ENCODE data around the gene PLEKHA7. TPM values are rescaled to one million over a fixed set of nuclear protein-coding genes. Genes with fewer than 3 reads are reported as not detected.

The PLEKHA7 gene
- polyA plus RNA-seq, 1 of the 3 experiments (the other 2 are of a cell fraction), result 0.12 TPM

DNA sequence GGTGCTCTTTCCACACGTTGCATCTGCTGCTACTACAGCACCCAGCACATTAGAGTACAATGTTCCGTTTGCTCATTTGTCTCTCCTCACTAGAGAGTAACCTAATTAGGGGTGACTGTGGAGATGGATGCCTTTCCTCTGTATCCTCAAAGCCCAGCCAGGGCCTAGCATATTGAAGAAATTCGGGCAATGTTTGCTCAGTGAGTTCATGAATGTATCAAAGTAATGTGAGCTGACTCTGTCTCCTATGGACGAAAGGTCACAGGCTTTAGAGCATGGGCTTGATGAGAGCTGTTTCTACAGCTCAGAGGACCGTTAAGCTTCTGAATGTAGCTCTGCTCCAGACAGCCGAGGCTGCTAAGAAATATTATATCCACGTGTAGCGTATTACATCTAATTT lies 208.3 kb downstream of the PLEKHA7 start:
- no peaks in the 10 kb centered on the region for H3K9me2 ChIP-seq
- H4K20me1 ChIP-seq (ENCODE audit: insufficient read depth), result no peaks in the 10 kb centered on the region
- H3K79me2 ChIP-seq (ENCODE audit: insufficient read depth), result no peaks in the 10 kb centered on the region
- no peaks in the 10 kb centered on the region for H3F3A ChIP-seq (replicated peaks; ENCODE audit: insufficient read depth)
- H3K4me3 ChIP-seq (ENCODE audit: low read depth in 2 of 2, low read length in 1 of 2), result no peak overlapping the region
- no peaks in the 10 kb centered on the region for H3K27me3 ChIP-seq (ENCODE audit: insufficient read depth)
- no peak overlapping the region for H3K9ac ChIP-seq
- no peak overlapping the region for H3K27ac ChIP-seq (ENCODE audit: low read depth in 2 of 2, low read length in 1 of 2)
- H3K4me2 ChIP-seq, result no peak overlapping the region
- CTCF ChIA-PET, result interaction anchor here (1.3 to 8.8 kb wide), 4 partner anchors 15 to 21 kb away, joined by 3 to 80 read pairs (median 6); no protein-coding TSS in a partner anchor
- H3K36me3 ChIP-seq (replicated peaks in 1 of 2; ENCODE audit: control insufficient read depth in 1 of 2, insufficient read depth in 2 of 2, low read length in 1 of 2), result no peaks in the 10 kb centered on the region
- POLR2A ChIA-PET, result no interaction called here
- no peak overlapping the region for H2AFZ ChIP-seq (ENCODE audit: low read depth)
- DNase-seq, result peak; percentile 36
- TF ChIP-seq PBX3 (IDR thresholded peaks at IDR 0.05) (peak; percentile 27; the same call in 1 of the 2 replicates), MXI1 (IDR thresholded peaks at IDR 0.05; ENCODE audit: low read depth, low read length) (no peak), MEF2A (IDR thresholded peaks at IDR 0.05; ENCODE audit: borderline replicate concordance, low read depth) (no peak)
- peaks cover 8 to 19% of the 10 kb centered on the region in 2 experiments; a peak in 1 of 4 replicates for H3K4me1 ChIP-seq (ENCODE audit: control insufficient read depth in 1 of 2, insufficient read depth in 2 of 2, low read depth in 1 of 2, low read length in 1 of 2)
- WGBS (ENCODE audit: low lambda C conversion rate), result 54% methylated on average over 8 of the region's 8 CpGs
- H3K9me3 ChIP-seq, result no peaks in the 10 kb centered on the region

DNA sequence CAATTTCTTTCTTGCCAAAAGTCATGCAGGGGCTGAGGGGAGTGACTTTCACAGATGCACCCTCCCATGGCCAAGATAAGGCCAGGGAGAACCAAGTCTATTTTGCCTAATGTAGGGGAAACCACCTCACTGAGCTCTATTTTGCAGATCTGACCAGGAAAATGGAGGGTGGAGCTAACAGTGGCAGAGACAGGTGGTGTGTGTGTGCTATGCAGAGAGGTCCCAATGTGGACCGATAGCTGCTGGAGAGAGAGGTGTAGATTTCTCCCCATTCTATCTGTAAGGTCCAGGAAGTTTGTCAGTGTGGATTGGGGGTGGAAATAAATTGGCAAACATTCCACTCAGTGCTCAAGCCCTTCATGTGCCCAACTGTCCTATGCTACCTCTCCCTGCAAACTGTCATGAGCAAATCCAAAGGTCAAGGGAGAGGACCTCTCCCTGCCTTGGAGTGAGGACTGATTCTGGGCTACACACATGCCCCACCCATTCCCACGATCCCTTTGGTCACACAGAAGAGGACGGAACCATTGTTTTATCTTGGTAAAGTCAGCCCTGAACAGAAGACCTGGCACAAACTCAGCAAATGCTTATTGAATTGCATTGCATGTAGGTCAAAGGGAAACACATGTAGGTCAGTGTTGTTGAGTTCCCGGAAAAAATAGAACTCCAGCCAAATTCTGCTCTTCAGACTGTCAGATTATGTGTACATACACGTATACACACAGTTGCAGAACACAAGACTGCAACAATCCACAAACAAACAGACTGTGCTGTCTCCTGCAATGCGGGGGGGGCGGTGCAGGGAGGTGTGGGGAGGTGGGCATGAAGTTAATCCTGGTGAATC lies 209.9 kb downstream of the PLEKHA7 start:
- POLR2A ChIA-PET, result no interaction called here
- H2AFZ ChIP-seq (ENCODE audit: low read depth), result no peak overlapping the region
- TF ChIP-seq CHD2 (IDR thresholded peaks at IDR 0.05; ENCODE audit: low read length, partially characterized antibody) (no peak), FOXJ3 (CRISPR knock-in tag; IDR thresholded peaks at IDR 0.05) (no peak), EP300 (IDR thresholded peaks at IDR 0.05; ENCODE audit: borderline replicate concordance in 1 of 2, low read depth in 1 of 2, low read length in 1 of 2) (0 out of 4 replicates have a peak, but pooled peaks of 1 of the 2 experiments have one; percentile 13), SMC3 (IDR thresholded peaks at IDR 0.05; ENCODE audit: low read depth, low read length) (no peak)
- no peak overlapping the region for H3K9ac ChIP-seq
- no peak overlapping the region for H3K4me3 ChIP-seq (ENCODE audit: low read depth in 2 of 2, low read length in 1 of 2)
- DNase-seq, result no peak
- H3K4me2 ChIP-seq, result no peak overlapping the region
- no peaks in the 10 kb centered on the region for H3K9me3 ChIP-seq
- H3K4me1 ChIP-seq (ENCODE audit: control insufficient read depth in 1 of 2, insufficient read depth in 2 of 2, low read depth in 1 of 2, low read length in 1 of 2), result peaks cover 0 to 20% of the 10 kb centered on the region in 2 experiments; a peak in 1 of 4 replicates
- no peaks in the 10 kb centered on the region for H3K9me2 ChIP-seq
- no peak overlapping the region for H3K27ac ChIP-seq (ENCODE audit: low read depth in 2 of 2, low read length in 1 of 2)
- H3F3A ChIP-seq (replicated peaks; ENCODE audit: insufficient read depth), result no peaks in the 10 kb centered on the region
- no peaks in the 10 kb centered on the region for H4K20me1 ChIP-seq (ENCODE audit: insufficient read depth)
- 48% methylated on average over 7 of the region's 7 CpGs for WGBS (ENCODE audit: low lambda C conversion rate)
- CTCF ChIA-PET, result interaction anchor here (0.7 to 8.8 kb wide), 4 partner anchors 15 to 19 kb away, joined by 3 to 80 read pairs (median 4); no protein-coding TSS in a partner anchor
- H3K79me2 ChIP-seq (ENCODE audit: insufficient read depth), result no peaks in the 10 kb centered on the region
- no peaks in the 10 kb centered on the region for H3K27me3 ChIP-seq (ENCODE audit: insufficient read depth)
- no peaks in the 10 kb centered on the region for H3K36me3 ChIP-seq (replicated peaks in 1 of 2; ENCODE audit: control insufficient read depth in 1 of 2, insufficient read depth in 2 of 2, low read length in 1 of 2)
